ENCODE data around the gene CADM1.

- TF ChIP-seq CTCF (IDR thresholded peaks at IDR 0.05 in 4 of 5, conservative IDR thresholded peaks at IDR 0.05 in 1 of 5) (no peak), POLR2A (IDR thresholded peaks at IDR 0.05) (no peak)
Observed at GRCh38 chr11:115155978-115156377, 348.2 kb downstream of the CADM1 start.

All from gastrocnemius medialis (tissue), 4 donors.